NCI-H2107 treated with DMSO at 0.1 percent for 48 hours (cell line): Measurements from ENCODE around the gene EFHD1.
"Not testable (repeated sequence)": the region's sequence is repeated elsewhere in the genome, so short reads cannot be mapped to it uniquely, and the experiment has no call there.

Source experiments
- DNase-seq: peaks from one replicate; lab custom pipeline; 2025; ENCODE audit not compliant: unreplicated experiment; lab: John Stamatoyannopoulos, UW

EFHD1 gene

GRCh38 chr2:232647261-232647660 is 13.9 kb downstream of the EFHD1 start:
- no peak for DNase-seq

GRCh38 chr2:232649033-232649432 is 15.6 kb downstream of the EFHD1 start:
- no peak for DNase-seq

- no peak for DNase-seq
Observed at GRCh38 chr2:232652505-232652851, 19.1 kb downstream of the EFHD1 start.

- DNase-seq: no peak
Observed at GRCh38 chr2:232653441-232653840, 20.0 kb downstream of the EFHD1 start.

GRCh38 chr2:232655392-232655791 is 22.0 kb downstream of the EFHD1 start:
- DNase-seq: no peak

GRCh38 chr2:232658217-232658785 is 24.9 kb downstream of the EFHD1 start:
- no peak for DNase-seq

- no peak for DNase-seq
Observed at GRCh38 chr2:232659359-232659758, 26.0 kb downstream of the EFHD1 start.

GRCh38 chr2:232662486-232663260 is 29.3 kb downstream of the EFHD1 start:
- DNase-seq: no peak

GRCh38 chr2:232666051-232666805 is 32.8 kb downstream of the EFHD1 start:
- no peak for DNase-seq

- no peak for DNase-seq
Observed at GRCh38 chr2:232667989-232668583, 34.7 kb downstream of the EFHD1 start.

- no peak for DNase-seq
Observed at GRCh38 chr2:232668805-232669444, 35.5 kb downstream of the EFHD1 start.

- no peak for DNase-seq
Observed at GRCh38 chr2:232672588-232672987, 39.2 kb downstream of the EFHD1 start.

GRCh38 chr2:232674491-232674890 is 41.1 kb downstream of the EFHD1 start:
- DNase-seq: no peak

- DNase-seq: no peak
Observed at GRCh38 chr2:232675381-232675780, 42.0 kb downstream of the EFHD1 start.

- DNase-seq: no peak
Observed at GRCh38 chr2:232680006-232680405, 46.6 kb downstream of the EFHD1 start.

- no peak for DNase-seq
Observed at GRCh38 chr2:232681527-232681926, 48.1 kb downstream of the EFHD1 start.

GRCh38 chr2:232683368-232683767 is 50.0 kb downstream of the EFHD1 start:
- no peak for DNase-seq

- not testable (repeated sequence) for DNase-seq
Observed at GRCh38 chr2:232685391-232685790, 52.0 kb downstream of the EFHD1 start.

- DNase-seq: no peak
Observed at GRCh38 chr2:232687382-232688160, 54.2 kb downstream of the EFHD1 start.

- DNase-seq: no peak
Observed at GRCh38 chr2:232688201-232688600, 54.8 kb downstream of the EFHD1 start.
